BJ (cell line): ENCODE data around the gene MRFAP1. TPM values are rescaled to one million over a fixed set of nuclear protein-coding genes. Genes with fewer than 3 reads are reported as not detected.

ENCODE experiments used
- CTCF ChIA-PET: fragments of 350-600 bp; formaldehyde crosslinking; extraction: SDS; loops from one replicate; lab custom pipeline; 2021; ENCODE audit warnings: antibody characterized with exemption, inconsistent platforms; lab: Yijun Ruan, JAX
- POLR2A ChIA-PET: fragments of 300-600 bp; sonication (Branson Sonifier 250); formaldehyde crosslinking; extraction: SDS; loops from one replicate; lab custom pipeline; 2021; ENCODE audit warnings: antibody characterized with exemption; lab: Charles Lee
- DNase-seq: peaks from one replicate; pipeline ENCODE4 v3.0.0-alpha.2; 2011; ENCODE audit warnings: low read depth
- H3K27me3 ChIP-seq: 2 replicates; pipeline ENCODE4 v1.6.0; 2011; ENCODE audit warnings: low read length; ENCODE audit not compliant: control insufficient read depth, insufficient read depth
- H3K36me3 ChIP-seq: 2 replicates; pipeline ENCODE4 v1.5.1; 2011; ENCODE audit warnings: low read length; ENCODE audit not compliant: control insufficient read depth, insufficient read depth
- H3K4me3 ChIP-seq: 2 replicates; pipeline ENCODE4 v1.5.1; 2011; ENCODE audit warnings: low read depth, mild to moderate bottlenecking, control low read depth, low read length
- CTCF ChIP-seq: IDR thresholded peaks from 2 replicates; pipeline ENCODE4 v1.5.1; 2011; ENCODE audit warnings: low read depth, mild to moderate bottlenecking, control low read depth, inconsistent platforms, low read length, moderate library complexity; ENCODE audit not compliant: insufficient read depth
- polyA plus RNA-seq: library from polyadenylated mRNA; depleted of rRNA; stranded (reverse); fragments of >200 nt; gene quantifications from 2 replicates; pipeline ENCODE4 v1.2.3, GENCODE V29; 2011

MRFAP1 gene
- polyA plus RNA-seq, 1 experiment: 225 TPM

GRCh38 chr4:6681191-6681590 lies 40.7 kb downstream of the MRFAP1 start:
- H3K4me3 ChIP-seq: no peak overlapping the region
- DNase-seq: no peak
- H3K36me3 ChIP-seq: peaks cover 3% of the 10 kb centered on the region
- CTCF ChIA-PET: interaction anchor here (0.7 to 1.1 kb wide), 3 partner anchors 9 to 36 kb away, joined by 3 to 6 read pairs (median 3); no protein-coding TSS in a partner anchor
- TF ChIP-seq CTCF: 0 out of 2 replicates have a peak, but pooled peaks have one; percentile 23
- H3K27me3 ChIP-seq: no peaks in the 10 kb centered on the region
- POLR2A ChIA-PET: interaction anchor here (0.6 kb wide), 1 partner anchor 11 kb away, joined by 4 read pairs; no protein-coding TSS in a partner anchor

GRCh38 chr4:6682862-6683590 lies 42.5 kb downstream of the MRFAP1 start:
- no peak for TF ChIP-seq CTCF
- no peak for DNase-seq
- CTCF ChIA-PET: interaction anchor here (2.0 kb wide), 1 partner anchor 9 kb away, joined by 6 read pairs; a partner anchor contains a TSS
- POLR2A ChIA-PET: no interaction called here
- Histone ChIP-seq H3K27me3 (no peaks in the 10 kb centered on the region), H3K4me3 (no peak overlapping the region), H3K36me3 (peaks cover 2% of the 10 kb centered on the region)

- POLR2A ChIA-PET: no interaction called here
- no peak overlapping the region for H3K4me3 ChIP-seq
- no peak for DNase-seq
- CTCF ChIA-PET: no interaction called here
- H3K27me3 ChIP-seq: no peaks in the 10 kb centered on the region
- no peak for TF ChIP-seq CTCF
- peaks cover 2% of the 10 kb centered on the region for H3K36me3 ChIP-seq
Observed at GRCh38 chr4:6684656-6685055, 44.2 kb downstream of the MRFAP1 start.

GRCh38 chr4:6686104-6686787 lies 45.8 kb downstream of the MRFAP1 start:
- no peaks in the 10 kb centered on the region for H3K27me3 ChIP-seq
- no peak overlapping the region for H3K4me3 ChIP-seq
- no peak for DNase-seq
- ChIA-PET CTCF (no interaction called here), POLR2A (no interaction called here)
- TF ChIP-seq CTCF: no peak
- H3K36me3 ChIP-seq: no peaks in the 10 kb centered on the region
